Left ventricle myocardium inferior (tissue), 1 donor: ENCODE results near the gene TRMU. TPM values are rescaled to one million over a fixed set of nuclear protein-coding genes. Genes with fewer than 3 reads are reported as not detected.

ENCODE experiments used
- DNase-seq: peaks from one replicate; pipeline ENCODE4 v3.0.0-alpha.2; 2020
- H3K27ac ChIP-seq: fragments of 200-600 bp; replicated peaks from 2 replicates; pipeline ENCODE4 v1.8.0; 2021
- H3K27me3 ChIP-seq: fragments of 200-600 bp; 2 replicates; pipeline ENCODE4 v1.8.0; 2021; ENCODE audit warnings: low read depth
- H3K36me3 ChIP-seq: fragments of 200-600 bp; 2 replicates; pipeline ENCODE4 v1.8.0; 2021
- H3K4me1 ChIP-seq: fragments of 200-600 bp; 2 replicates; pipeline ENCODE4 v1.8.0; 2021
- H3K4me3 ChIP-seq: fragments of 200-600 bp; 2 replicates; pipeline ENCODE4 v1.8.0; 2021; ENCODE audit warnings: mild to moderate bottlenecking, moderate library complexity
- H3K9me3 ChIP-seq: fragments of 200-600 bp; replicated peaks from 2 replicates; pipeline ENCODE4 v1.8.0; 2021
- intact Hi-C: fragments of 100-400 bp; cut with micrococcal nuclease; formaldehyde crosslinking; loops from one replicate; pipeline ENCODE4 v1.11.0; 2022
- total RNA-seq: library from RNA; stranded (reverse); fragmentation: NEBNext Ultra II Directional; extraction: Animal tissue kit (Norgen Biotek cat#: 25700); gene quantifications from one replicate; pipeline ENCODE4 v1.2.1, GENCODE V29; 2021
- TF ChIP-seq, protein P1 (sequence below): fragments of 200-600 bp; IDR thresholded peaks from 2 replicates; pipeline ENCODE4 v1.8.0; 2021; ENCODE audit warnings: antibody characterized with exemption, mild to moderate bottlenecking, borderline replicate concordance
- donor health status: DM: no; HTN: yes; CAD: no; lungs with severe emphysema.

Gene TRMU
- total RNA-seq, 1 donor from 2014 or later, result 42.0 TPM

DNA sequence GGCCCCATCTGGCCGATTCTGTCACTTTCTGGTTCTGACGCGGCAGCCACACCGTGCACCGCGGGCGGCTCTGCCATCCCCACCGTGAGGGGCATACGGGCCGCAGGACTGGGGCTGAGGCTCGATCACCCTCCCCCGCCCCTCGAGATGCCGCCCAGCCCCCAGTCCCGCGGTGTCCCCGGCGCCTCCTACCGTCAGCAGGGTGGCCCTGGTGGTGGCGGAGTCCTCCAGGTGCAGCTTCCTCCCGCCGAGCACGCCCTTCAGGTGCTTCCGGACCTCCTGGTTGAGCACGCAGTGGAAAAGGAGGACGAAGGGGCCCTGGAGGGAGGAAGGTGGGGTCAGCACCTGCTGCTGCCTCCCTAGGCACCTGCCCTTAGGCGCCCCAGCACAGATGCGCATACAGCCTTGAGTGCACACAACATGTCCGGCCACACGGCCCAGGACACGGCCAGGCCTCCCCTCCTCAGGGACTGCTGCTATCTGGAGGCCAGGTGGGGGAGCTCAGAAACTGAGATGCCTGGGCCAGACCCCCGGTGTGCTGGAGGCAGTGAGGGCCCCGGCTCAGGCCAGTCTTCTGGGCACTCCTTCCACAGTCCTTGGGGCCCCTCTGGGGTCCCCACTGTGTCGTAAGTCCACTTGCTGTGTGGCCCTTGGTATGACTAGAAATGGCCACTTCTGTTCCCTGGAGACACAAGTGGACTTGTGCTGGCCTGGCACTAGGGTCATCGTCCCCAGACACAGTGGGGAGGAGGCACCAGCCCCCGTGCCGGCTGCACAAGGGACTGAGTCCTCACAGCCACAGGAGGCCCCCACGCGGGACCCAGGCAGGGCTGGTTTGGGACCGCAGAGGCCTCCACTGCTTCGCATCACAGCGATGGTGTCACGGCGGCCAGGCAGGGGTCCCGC is 31.5 kb downstream of the TRMU start:
- H3K27ac ChIP-seq, result no peak overlapping the region
- TF ChIP-seq, protein P1, sequence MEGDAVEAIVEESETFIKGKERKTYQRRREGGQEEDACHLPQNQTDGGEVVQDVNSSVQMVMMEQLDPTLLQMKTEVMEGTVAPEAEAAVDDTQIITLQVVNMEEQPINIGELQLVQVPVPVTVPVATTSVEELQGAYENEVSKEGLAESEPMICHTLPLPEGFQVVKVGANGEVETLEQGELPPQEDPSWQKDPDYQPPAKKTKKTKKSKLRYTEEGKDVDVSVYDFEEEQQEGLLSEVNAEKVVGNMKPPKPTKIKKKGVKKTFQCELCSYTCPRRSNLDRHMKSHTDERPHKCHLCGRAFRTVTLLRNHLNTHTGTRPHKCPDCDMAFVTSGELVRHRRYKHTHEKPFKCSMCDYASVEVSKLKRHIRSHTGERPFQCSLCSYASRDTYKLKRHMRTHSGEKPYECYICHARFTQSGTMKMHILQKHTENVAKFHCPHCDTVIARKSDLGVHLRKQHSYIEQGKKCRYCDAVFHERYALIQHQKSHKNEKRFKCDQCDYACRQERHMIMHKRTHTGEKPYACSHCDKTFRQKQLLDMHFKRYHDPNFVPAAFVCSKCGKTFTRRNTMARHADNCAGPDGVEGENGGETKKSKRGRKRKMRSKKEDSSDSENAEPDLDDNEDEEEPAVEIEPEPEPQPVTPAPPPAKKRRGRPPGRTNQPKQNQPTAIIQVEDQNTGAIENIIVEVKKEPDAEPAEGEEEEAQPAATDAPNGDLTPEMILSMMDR, result no peak
- no peak for DNase-seq
- intact Hi-C loops, result loop anchor here (10.0 kb wide), 1 partner anchor 178 kb away; no protein-coding TSS in a partner anchor
- no peaks in the 10 kb centered on the region for H3K9me3 ChIP-seq
- H3K4me1 ChIP-seq, result no peaks in the 10 kb centered on the region
- H3K4me3 ChIP-seq, result no peak overlapping the region
- peaks cover 30% of the 10 kb centered on the region for H3K27me3 ChIP-seq
- H3K36me3 ChIP-seq, result no peaks in the 10 kb centered on the region

DNA sequence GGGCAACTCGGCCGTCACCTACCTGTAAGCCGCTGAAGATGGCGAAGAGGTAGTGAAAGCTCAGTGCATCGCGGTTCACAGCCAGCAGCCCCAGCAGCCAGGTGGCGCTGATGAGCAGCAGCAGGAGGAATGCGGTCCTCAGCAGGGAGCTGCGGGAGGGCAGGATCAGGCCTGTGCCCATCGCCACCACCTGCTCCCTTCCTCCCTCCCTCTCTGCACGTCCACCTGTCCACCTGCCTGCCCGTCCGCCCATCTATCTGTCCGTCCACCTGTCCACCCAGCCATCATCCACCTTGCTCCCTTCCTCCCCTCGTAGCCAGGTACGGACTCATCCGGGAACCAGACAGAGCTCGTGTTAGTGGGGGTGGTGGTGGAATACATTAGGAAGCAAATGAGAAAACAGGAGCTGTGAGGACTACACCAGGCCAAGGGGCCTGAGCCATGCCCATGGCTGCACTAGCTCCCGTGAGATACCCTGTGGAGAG is 32.2 kb downstream of the TRMU start:
- Histone ChIP-seq H3K4me3 (no peak overlapping the region), H3K27ac (no peak overlapping the region), H3K4me1 (no peaks in the 10 kb centered on the region), H3K36me3 (no peaks in the 10 kb centered on the region), H3K9me3 (no peaks in the 10 kb centered on the region), H3K27me3 (peaks cover 30% of the 10 kb centered on the region)
- DNase-seq, result peak; percentile 50
- TF ChIP-seq, protein P1, result peak; percentile 87
- intact Hi-C loops, result loop anchor here (10.0 kb wide), 1 partner anchor 177 kb away; no protein-coding TSS in a partner anchor

DNA sequence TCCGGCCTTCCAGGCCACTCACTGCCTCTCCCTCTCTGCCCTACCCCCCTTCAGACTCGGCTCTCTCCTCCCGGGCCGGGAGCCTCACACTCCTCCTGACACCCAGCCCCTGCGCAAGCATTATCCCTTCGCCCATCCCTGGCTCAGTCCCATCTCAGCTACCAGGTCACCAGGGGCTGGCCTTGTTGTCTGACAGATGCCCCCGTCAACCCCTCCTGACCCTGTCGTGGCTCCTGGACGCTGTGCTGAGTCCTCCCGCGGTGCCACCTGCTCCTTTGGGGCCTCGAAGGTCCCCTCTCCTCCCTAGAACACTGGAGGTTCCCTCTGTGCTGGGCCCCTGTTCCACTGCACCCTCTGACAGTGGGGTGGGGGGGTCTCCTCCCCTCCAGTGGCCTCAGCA is 32.9 kb downstream of the TRMU start:
- TF ChIP-seq, protein P1, result no peak
- Histone ChIP-seq H3K36me3 (no peaks in the 10 kb centered on the region), H3K4me3 (no peak overlapping the region), H3K4me1 (no peaks in the 10 kb centered on the region), H3K9me3 (no peaks in the 10 kb centered on the region), H3K27me3 (peaks cover 30% of the 10 kb centered on the region), H3K27ac (no peak overlapping the region)
- intact Hi-C loops, result loop anchor here (10.0 kb wide), 1 partner anchor 176 kb away; no protein-coding TSS in a partner anchor
- no peak for DNase-seq

DNA sequence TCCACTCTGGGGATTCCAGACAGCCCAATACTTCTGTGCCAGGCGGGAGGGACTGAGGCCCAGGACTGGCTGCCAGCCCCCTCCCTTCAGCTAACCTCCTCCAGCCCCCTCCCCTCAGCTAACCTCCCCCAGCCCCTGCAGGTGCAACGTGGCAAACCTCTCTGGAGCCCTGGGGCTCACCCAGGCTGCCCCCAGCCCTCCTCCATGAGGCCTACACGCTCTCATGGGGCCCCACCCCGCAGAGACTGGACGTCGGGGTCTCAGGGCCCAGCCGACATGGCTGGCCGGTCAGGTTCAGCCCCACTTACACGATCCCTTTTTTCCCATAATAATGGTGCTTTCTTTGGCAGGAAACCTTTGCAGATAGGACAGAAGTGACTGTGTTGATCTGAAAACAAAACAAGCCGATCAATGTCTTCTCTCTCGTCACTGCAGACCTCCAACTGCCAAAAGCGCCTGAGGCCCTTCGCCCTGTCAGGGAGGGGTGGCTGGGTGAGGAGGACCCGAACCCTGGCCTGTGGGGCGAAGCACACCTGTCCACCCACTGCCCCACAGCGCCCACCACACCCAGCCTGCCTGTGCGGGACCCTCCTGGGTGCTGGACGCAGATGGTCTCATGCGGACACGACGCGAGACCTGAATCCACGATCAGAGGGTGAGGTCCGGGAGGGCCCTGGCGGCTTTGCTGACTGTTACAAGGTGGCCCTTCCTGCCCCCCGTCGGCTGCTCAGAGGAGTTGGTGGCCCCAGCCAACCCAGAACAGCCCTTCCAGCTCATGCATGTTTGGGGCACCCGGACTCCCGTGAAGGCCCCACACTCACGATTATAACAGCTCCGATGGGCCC is 33.6 kb downstream of the TRMU start:
- Histone ChIP-seq H3K4me3 (no peak overlapping the region), H3K27ac (no peak overlapping the region), H3K4me1 (no peaks in the 10 kb centered on the region), H3K9me3 (no peaks in the 10 kb centered on the region), H3K27me3 (peaks cover 30% of the 10 kb centered on the region), H3K36me3 (no peaks in the 10 kb centered on the region)
- intact Hi-C loops, result loop anchor here (10.0 kb wide), 1 partner anchor 176 kb away; no protein-coding TSS in a partner anchor
- TF ChIP-seq, protein P1, result no peak
- no peak for DNase-seq

DNA sequence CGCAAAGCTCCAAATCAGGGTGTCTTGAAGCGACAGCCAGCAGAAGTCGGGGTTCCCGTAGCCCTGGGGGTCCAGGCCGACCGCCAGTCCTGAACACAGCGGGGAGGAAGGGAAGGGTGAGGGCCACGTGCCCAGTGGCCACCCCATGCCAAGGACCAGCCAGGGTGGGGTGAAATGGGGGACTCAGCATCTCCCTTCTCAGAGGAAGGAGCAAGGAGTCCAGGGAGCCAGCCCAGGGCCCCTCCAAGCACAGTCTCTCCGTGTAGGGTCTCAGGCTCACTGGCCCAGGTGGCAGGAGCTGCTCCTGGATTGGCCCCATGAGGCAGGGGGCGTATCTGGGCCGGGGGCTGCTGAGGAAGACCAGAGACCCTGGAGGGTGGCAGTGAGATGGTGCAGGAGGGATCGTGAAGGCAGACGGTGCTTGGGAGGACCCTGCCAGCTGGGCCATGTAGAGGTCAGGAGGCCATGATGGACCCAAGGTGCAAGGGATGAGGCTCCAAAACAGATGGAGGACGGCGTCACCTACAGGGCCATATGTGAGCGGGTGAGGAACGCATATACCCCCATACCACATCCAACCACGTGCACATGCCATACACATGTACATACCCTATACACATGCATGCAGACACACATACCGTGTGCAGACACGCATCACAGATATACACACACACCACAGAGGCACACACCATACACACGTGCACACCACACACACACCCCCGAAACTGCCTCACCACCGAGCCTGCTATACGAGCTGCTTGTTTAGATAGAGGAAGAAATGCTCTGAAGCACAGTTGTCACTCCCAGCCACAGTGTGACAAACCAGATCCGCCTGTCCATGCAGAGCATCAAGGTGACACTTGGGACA is 34.4 kb downstream of the TRMU start:
- peaks cover 23% of the 10 kb centered on the region for H3K27me3 ChIP-seq
- TF ChIP-seq, protein P1, result no peak
- H3K27ac ChIP-seq, result no peak overlapping the region
- H3K4me1 ChIP-seq, result no peaks in the 10 kb centered on the region
- intact Hi-C loops, result loop anchor here (10.0 kb wide), 1 partner anchor 175 kb away; no protein-coding TSS in a partner anchor
- no peak overlapping the region for H3K4me3 ChIP-seq
- no peak for DNase-seq
- no peaks in the 10 kb centered on the region for H3K9me3 ChIP-seq
- no peaks in the 10 kb centered on the region for H3K36me3 ChIP-seq
